PFSK-1 (cell line): ENCODE measurements around the gene HYCC2.

Experiments
- POLR2AphosphoS5 ChIP-seq: IDR thresholded peaks from 2 replicates; pipeline ENCODE4 v1.6.1; 2012; ENCODE audit warnings: low read depth, mild to moderate bottlenecking, control low read depth, low read length, moderate library complexity
- REST ChIP-seq, 2 experiments: IDR thresholded peaks; 2 replicates each; pipeline versions ENCODE4 v1.6.1 to v1.8.0; 2011 to 2012; ENCODE audit warnings: low read depth in 2 of 2, low read length in 2 of 2, control low read depth in 1 of 2, inconsistent platforms in 1 of 2, mild to moderate bottlenecking in 1 of 2, moderate library complexity in 1 of 2; ENCODE audit not compliant: insufficient read depth in 1 of 2
- SIN3A ChIP-seq: IDR thresholded peaks from 2 replicates; pipeline ENCODE4 v1.6.1; 2012; ENCODE audit warnings: mild to moderate bottlenecking, low read length, moderate library complexity, borderline replicate concordance; ENCODE audit not compliant: insufficient read depth

DNA sequence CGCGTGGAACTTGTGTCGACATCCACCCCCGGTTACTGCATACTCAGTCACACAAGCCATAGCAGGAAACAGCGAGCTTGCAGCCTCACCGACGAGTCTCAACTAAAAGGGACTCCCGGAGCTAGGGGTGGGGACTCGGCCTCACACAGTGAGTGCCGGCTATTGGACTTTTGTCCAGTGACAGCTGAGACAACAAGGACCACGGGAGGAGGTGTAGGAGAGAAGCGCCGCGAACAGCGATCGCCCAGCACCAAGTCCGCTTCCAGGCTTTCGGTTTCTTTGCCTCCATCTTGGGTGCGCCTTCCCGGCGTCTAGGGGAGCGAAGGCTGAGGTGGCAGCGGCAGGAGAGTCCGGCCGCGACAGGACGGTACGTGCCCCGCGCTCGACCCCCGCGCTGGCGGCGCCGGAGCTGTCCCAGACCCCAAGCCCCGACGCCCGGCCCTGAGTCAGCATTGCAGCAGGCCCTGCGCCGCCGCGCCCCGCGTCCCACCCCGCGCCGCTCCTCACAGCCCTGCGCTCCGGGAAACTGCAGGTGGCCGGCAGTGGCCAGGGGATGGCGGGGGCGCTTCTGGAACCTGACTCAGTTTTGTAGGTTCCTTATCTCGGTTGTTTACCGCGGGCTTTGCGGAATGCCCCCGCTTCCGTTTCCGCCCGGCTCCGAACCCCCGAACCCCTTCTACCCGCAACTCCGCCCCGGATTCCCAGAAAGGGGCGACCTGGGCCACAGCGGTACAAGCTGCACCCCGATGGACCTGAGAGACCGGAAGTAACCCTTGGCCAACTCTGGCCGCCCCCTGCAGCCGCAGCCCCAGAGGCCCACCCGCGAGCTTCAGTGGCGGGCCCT is 44.9 kb upstream of the HYCC2 start, which contains the start of gene CFLAR:
- peak; percentile 64 for TF ChIP-seq POLR2AphosphoS5
- no peak for TF ChIP-seq REST (IDR thresholded peaks at IDR 0.05; ENCODE audit: insufficient read depth in 1 of 2, low read depth in 2 of 2, low read length in 2 of 2)
- TF ChIP-seq SIN3A: no peak
